HepG2 (cell line): ENCODE data around the gene PLRG1. TPM values are rescaled to one million over a fixed set of nuclear protein-coding genes. Genes with fewer than 3 reads are reported as not detected.
A peak's percentile ranks its signal among the peaks of the same experiment; 100 is the strongest.

Experiments
- CC2D1A ChIP-seq: sonication (generic); formaldehyde crosslinking; IDR thresholded peaks from 2 replicates; pipeline ENCODE4 v1.8.1; 2023; ENCODE audit warnings: mild to moderate bottlenecking, missing genetic modification reagents
- GATAD2A ChIP-seq: IDR thresholded peaks from 2 replicates; pipeline ENCODE4 v1.6.1; 2016
- MIXL1 ChIP-seq: IDR thresholded peaks from 2 replicates; pipeline ENCODE4 v1.6.1; 2016
- ZNF75D ChIP-seq: sonication (generic); formaldehyde crosslinking; IDR thresholded peaks from 2 replicates; pipeline ENCODE4 v1.8.1; 2023; ENCODE audit warnings: missing genetic modification reagents, mild to moderate bottlenecking, borderline replicate concordance
- ZNF891 ChIP-seq: sonication (generic); formaldehyde crosslinking; IDR thresholded peaks from 2 replicates; pipeline ENCODE4 v1.5.0; 2020; ENCODE audit warnings: mild to moderate bottlenecking, missing genetic modification reagents
- polyA plus RNA-seq, 8 experiments: library from polyadenylated mRNA; depleted of rRNA in 3 of 8; stranded (reverse) in 7 of 8; unstranded in 1 of 8; fragments of >200 nt; fragmentation: Illumina TruSeq in 4 of 8; extraction: Trizol in 4 of 8; gene quantifications; 2 replicates each; pipeline versions ENCODE4 v1.2.1 to v1.2.3, GENCODE V29; 2011 to 2016; ENCODE audit warnings: low read depth in 4 of 8, missing spikeins in 1 of 8, mixed read lengths in 1 of 8; ENCODE audit not compliant: insufficient read depth in 1 of 8
- total RNA-seq, 5 experiments: library from RNA; depleted of rRNA; stranded (reverse); fragments of >200 nt; fragmentation: Illumina TruSeq; extraction: Trizol; gene quantifications; 2 replicates each; pipeline ENCODE4 v1.2.3, GENCODE V29; 2016; ENCODE audit warnings: low read depth in 1 of 5
- TF ChIP-seq, protein P1 (sequence below): sonication (generic); formaldehyde crosslinking; IDR thresholded peaks from 2 replicates; pipeline ENCODE4 v1.4.0; 2020; ENCODE audit warnings: missing genetic modification reagents
- TF ChIP-seq, protein P2 (sequence below): IDR thresholded peaks from 2 replicates; pipeline ENCODE4 v1.4.0; 2020; ENCODE audit warnings: mild to moderate bottlenecking, missing genetic modification reagents
- TF ChIP-seq, protein P3 (sequence below): sonication (generic); formaldehyde crosslinking; IDR thresholded peaks from 2 replicates; pipeline ENCODE4 v1.5.0; 2020; ENCODE audit warnings: mild to moderate bottlenecking, missing genetic modification reagents
- TF ChIP-seq, protein P4 (sequence below): sonication (generic); formaldehyde crosslinking; IDR thresholded peaks from 2 replicates; pipeline ENCODE4 v1.8.0; 2022; ENCODE audit warnings: missing genetic modification reagents, low read depth, mild to moderate bottlenecking, borderline replicate concordance
- TF ChIP-seq, protein P5 (sequence below): sonication (generic); formaldehyde crosslinking; IDR thresholded peaks from 2 replicates; pipeline ENCODE4 v1.5.0; 2020; ENCODE audit warnings: missing genetic modification reagents

The PLRG1 gene
- total and polyA plus RNA-seq, 2 of the 13 experiments (the other 11 are each of a cell fraction or from before 2014, with no cell fraction given), result 77.3 to 110 TPM

DNA sequence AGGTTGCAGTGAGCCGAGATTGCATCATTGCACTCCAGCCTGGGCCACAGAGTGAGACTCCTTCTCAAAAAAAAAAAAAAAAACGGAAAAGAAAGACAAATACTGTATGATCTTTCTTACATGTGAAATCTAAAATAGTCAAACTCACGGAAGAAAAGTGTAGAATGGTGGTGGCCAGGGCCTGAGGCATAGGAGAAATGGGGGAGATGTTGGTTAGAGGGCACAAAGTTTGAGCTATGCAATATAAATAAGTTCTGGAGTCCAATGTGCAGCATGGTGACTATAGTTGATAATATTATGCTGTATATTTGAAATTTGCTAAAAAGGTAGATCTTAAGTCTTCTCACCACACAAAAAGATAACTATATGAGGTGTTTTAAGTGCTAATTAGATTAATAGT is 41.7 kb upstream of the PLRG1 start (continued):
- TF ChIP-seq, protein P1, sequence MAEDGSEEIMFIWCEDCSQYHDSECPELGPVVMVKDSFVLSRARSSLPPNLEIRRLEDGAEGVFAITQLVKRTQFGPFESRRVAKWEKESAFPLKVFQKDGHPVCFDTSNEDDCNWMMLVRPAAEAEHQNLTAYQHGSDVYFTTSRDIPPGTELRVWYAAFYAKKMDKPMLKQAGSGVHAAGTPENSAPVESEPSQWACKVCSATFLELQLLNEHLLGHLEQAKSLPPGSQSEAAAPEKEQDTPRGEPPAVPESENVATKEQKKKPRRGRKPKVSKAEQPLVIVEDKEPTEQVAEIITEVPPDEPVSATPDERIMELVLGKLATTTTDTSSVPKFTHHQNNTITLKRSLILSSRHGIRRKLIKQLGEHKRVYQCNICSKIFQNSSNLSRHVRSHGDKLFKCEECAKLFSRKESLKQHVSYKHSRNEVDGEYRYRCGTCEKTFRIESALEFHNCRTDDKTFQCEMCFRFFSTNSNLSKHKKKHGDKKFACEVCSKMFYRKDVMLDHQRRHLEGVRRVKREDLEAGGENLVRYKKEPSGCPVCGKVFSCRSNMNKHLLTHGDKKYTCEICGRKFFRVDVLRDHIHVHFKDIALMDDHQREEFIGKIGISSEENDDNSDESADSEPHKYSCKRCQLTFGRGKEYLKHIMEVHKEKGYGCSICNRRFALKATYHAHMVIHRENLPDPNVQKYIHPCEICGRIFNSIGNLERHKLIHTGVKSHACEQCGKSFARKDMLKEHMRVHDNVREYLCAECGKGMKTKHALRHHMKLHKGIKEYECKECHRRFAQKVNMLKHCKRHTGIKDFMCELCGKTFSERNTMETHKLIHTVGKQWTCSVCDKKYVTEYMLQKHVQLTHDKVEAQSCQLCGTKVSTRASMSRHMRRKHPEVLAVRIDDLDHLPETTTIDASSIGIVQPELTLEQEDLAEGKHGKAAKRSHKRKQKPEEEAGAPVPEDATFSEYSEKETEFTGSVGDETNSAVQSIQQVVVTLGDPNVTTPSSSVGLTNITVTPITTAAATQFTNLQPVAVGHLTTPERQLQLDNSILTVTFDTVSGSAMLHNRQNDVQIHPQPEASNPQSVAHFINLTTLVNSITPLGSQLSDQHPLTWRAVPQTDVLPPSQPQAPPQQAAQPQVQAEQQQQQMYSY (CRISPR knock-in tag), result no peak
- TF ChIP-seq, protein P2, sequence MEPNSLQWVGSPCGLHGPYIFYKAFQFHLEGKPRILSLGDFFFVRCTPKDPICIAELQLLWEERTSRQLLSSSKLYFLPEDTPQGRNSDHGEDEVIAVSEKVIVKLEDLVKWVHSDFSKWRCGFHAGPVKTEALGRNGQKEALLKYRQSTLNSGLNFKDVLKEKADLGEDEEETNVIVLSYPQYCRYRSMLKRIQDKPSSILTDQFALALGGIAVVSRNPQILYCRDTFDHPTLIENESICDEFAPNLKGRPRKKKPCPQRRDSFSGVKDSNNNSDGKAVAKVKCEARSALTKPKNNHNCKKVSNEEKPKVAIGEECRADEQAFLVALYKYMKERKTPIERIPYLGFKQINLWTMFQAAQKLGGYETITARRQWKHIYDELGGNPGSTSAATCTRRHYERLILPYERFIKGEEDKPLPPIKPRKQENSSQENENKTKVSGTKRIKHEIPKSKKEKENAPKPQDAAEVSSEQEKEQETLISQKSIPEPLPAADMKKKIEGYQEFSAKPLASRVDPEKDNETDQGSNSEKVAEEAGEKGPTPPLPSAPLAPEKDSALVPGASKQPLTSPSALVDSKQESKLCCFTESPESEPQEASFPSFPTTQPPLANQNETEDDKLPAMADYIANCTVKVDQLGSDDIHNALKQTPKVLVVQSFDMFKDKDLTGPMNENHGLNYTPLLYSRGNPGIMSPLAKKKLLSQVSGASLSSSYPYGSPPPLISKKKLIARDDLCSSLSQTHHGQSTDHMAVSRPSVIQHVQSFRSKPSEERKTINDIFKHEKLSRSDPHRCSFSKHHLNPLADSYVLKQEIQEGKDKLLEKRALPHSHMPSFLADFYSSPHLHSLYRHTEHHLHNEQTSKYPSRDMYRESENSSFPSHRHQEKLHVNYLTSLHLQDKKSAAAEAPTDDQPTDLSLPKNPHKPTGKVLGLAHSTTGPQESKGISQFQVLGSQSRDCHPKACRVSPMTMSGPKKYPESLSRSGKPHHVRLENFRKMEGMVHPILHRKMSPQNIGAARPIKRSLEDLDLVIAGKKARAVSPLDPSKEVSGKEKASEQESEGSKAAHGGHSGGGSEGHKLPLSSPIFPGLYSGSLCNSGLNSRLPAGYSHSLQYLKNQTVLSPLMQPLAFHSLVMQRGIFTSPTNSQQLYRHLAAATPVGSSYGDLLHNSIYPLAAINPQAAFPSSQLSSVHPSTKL, result peak; percentile 33; the same call in 1 of the 2 replicates
- TF ChIP-seq ZNF75D (CRISPR knock-in tag) (no peak), GATAD2A (CRISPR knock-in tag) (peak; percentile 40), ZNF891 (CRISPR knock-in tag) (no peak), CC2D1A (CRISPR knock-in tag) (no peak), MIXL1 (CRISPR knock-in tag) (no peak)
- TF ChIP-seq, protein P3, sequence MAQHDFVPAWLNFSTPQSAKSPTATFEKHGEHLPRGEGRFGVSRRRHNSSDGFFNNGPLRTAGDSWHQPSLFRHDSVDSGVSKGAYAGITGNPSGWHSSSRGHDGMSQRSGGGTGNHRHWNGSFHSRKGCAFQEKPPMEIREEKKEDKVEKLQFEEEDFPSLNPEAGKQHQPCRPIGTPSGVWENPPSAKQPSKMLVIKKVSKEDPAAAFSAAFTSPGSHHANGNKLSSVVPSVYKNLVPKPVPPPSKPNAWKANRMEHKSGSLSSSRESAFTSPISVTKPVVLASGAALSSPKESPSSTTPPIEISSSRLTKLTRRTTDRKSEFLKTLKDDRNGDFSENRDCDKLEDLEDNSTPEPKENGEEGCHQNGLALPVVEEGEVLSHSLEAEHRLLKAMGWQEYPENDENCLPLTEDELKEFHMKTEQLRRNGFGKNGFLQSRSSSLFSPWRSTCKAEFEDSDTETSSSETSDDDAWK (CRISPR knock-in tag), result no peak
- TF ChIP-seq, protein P4, sequence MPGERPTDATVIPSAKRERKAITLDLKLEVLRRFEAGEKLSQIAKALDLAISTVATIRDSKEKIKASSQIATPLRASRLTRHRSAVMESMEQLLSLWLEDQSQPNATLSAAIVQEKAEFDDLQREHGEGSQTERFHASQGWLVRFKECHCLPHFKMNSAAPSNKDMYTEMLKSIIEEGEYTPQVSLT, result no peak
- TF ChIP-seq, protein P5, sequence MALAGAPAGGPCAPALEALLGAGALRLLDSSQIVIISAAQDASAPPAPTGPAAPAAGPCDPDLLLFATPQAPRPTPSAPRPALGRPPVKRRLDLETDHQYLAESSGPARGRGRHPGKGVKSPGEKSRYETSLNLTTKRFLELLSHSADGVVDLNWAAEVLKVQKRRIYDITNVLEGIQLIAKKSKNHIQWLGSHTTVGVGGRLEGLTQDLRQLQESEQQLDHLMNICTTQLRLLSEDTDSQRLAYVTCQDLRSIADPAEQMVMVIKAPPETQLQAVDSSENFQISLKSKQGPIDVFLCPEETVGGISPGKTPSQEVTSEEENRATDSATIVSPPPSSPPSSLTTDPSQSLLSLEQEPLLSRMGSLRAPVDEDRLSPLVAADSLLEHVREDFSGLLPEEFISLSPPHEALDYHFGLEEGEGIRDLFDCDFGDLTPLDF (CRISPR knock-in tag), result no peak
